ENCODE results near the gene RAD23A. TPM values are rescaled to one million over a fixed set of nuclear protein-coding genes. Genes with fewer than 3 reads are reported as not detected.

The RAD23A gene
- total and polyA plus RNA-seq, 9 donors = 92.7 to 136 (median 124) TPM

GRCh38 chr19:13001502-13002165, 56.0 kb downstream of the RAD23A start:
- Histone ChIP-seq H3K4me3 (ENCODE audit: low read length) (peak overlapping the region; percentile 30), H3K27me3 (ENCODE audit: control insufficient read depth, insufficient read depth, low read length) (peaks cover 10% of the 10 kb centered on the region), H3K4me1 (ENCODE audit: control insufficient read depth, insufficient read depth, low read length) (peaks cover 94% of the 10 kb centered on the region), H3K27ac (ENCODE audit: low read length) (peak overlapping the region; percentile 94), H3K9me3 (replicated peaks; ENCODE audit: control insufficient read depth, low read depth, low read length) (no peaks in the 10 kb centered on the region), H3K36me3 (ENCODE audit: control insufficient read depth, insufficient read depth, low read length) (peaks cover 30% of the 10 kb centered on the region)
- 26% methylated on average over 41 of the region's 41 CpGs for WGBS (ENCODE audit: insufficient coverage)
- no peak for DNase-seq

- Histone ChIP-seq H3K27me3 (ENCODE audit: control insufficient read depth, insufficient read depth, low read length) (peaks cover 8% of the 10 kb centered on the region), H3K9me3 (replicated peaks; ENCODE audit: control insufficient read depth, low read depth, low read length) (no peaks in the 10 kb centered on the region), H3K4me3 (ENCODE audit: low read length) (peak overlapping the region; percentile 30), H3K27ac (ENCODE audit: low read length) (peak overlapping the region; percentile 94), H3K4me1 (ENCODE audit: control insufficient read depth, insufficient read depth, low read length) (peaks cover 94% of the 10 kb centered on the region), H3K36me3 (ENCODE audit: control insufficient read depth, insufficient read depth, low read length) (peaks cover 30% of the 10 kb centered on the region)
- WGBS (ENCODE audit: insufficient coverage) = 19% methylated on average over 19 of the region's 29 CpGs
- peak; percentile 99 for DNase-seq
Observed at GRCh38 chr19:13002166-13002898, 56.7 kb downstream of the RAD23A start.

GRCh38 chr19:13003081-13003480, 57.4 kb downstream of the RAD23A start:
- Histone ChIP-seq H3K36me3 (ENCODE audit: control insufficient read depth, insufficient read depth, low read length) (peaks cover 30% of the 10 kb centered on the region), H3K27me3 (ENCODE audit: control insufficient read depth, insufficient read depth, low read length) (peaks cover 11% of the 10 kb centered on the region), H3K4me3 (ENCODE audit: low read length) (no peak overlapping the region), H3K9me3 (replicated peaks; ENCODE audit: control insufficient read depth, low read depth, low read length) (no peaks in the 10 kb centered on the region), H3K4me1 (ENCODE audit: control insufficient read depth, insufficient read depth, low read length) (peaks cover 94% of the 10 kb centered on the region), H3K27ac (ENCODE audit: low read length) (peak overlapping the region; percentile 94)
- WGBS (ENCODE audit: insufficient coverage) = 70% methylated on average over 12 of the region's 15 CpGs
- DNase-seq = no peak

Other genes with a start within 250 kb of the RAD23A start
- gene FBXW9, start 249.2 kb upstream of the RAD23A start, total RNA-seq = 3.9 TPM
- gene FBXW9, start 249.2 kb upstream of the RAD23A start, polyA plus RNA-seq (ENCODE audit: insufficient read depth in 1 of 8, insufficient read length in 8 of 8, low replicate concordance in 1 of 8) = 1 to 10 TPM; 4.1 to 5.7 (median 4.7) TPM
- 19.6 TPM for gene TNPO2, start 221.9 kb upstream of the RAD23A start, total RNA-seq
- 10 to 100 TPM; 45.9 to 68.6 (median 56.5) TPM for gene TNPO2, start 221.9 kb upstream of the RAD23A start, polyA plus RNA-seq (ENCODE audit: insufficient read depth in 1 of 8, insufficient read length in 8 of 8, low replicate concordance in 1 of 8)
- 208 TPM for gene TRIR, start 211.2 kb upstream of the RAD23A start, total RNA-seq
- 100 to 1,000 TPM; 188 to 237 (median 203) TPM for gene TRIR, start 211.2 kb upstream of the RAD23A start, polyA plus RNA-seq (ENCODE audit: insufficient read depth in 1 of 8, insufficient read length in 8 of 8, low replicate concordance in 1 of 8)
- gene GET3, start 208.4 kb upstream of the RAD23A start, total RNA-seq = 37.6 TPM
- gene GET3, start 208.4 kb upstream of the RAD23A start, polyA plus RNA-seq (ENCODE audit: insufficient read depth in 1 of 8, insufficient read length in 8 of 8, low replicate concordance in 1 of 8) = 10 to 100 TPM; 42.8 to 58.7 (median 51.6) TPM
- gene BEST2, start 194.1 kb upstream of the RAD23A start, total RNA-seq = not detected
- gene BEST2, start 194.1 kb upstream of the RAD23A start, polyA plus RNA-seq (ENCODE audit: insufficient read depth in 1 of 8, insufficient read length in 8 of 8, low replicate concordance in 1 of 8) = under 1 TPM in 2 of 8 donors, not detected in 6; 0.13 to 0.16 TPM
- 19.1 TPM for gene HOOK2, start 170.3 kb upstream of the RAD23A start, total RNA-seq
- 10 to 100 TPM; 13.1 to 40.8 (median 24.0) TPM for gene HOOK2, start 170.3 kb upstream of the RAD23A start, polyA plus RNA-seq (ENCODE audit: insufficient read depth in 1 of 8, insufficient read length in 8 of 8, low replicate concordance in 1 of 8)
- gene JUNB, start 154.4 kb upstream of the RAD23A start, total RNA-seq = 39.1 TPM
- 100 to 1,000 TPM in 1 of 8 donors, 10 to 100 TPM in 7; 17.8 to 157 (median 66.9) TPM for gene JUNB, start 154.4 kb upstream of the RAD23A start, polyA plus RNA-seq (ENCODE audit: insufficient read depth in 1 of 8, insufficient read length in 8 of 8, low replicate concordance in 1 of 8)
- 191 TPM for gene PRDX2, start 144.1 kb upstream of the RAD23A start, total RNA-seq
- gene PRDX2, start 144.1 kb upstream of the RAD23A start, polyA plus RNA-seq (ENCODE audit: insufficient read depth in 1 of 8, insufficient read length in 8 of 8, low replicate concordance in 1 of 8) = 100 to 1,000 TPM; 143 to 189 (median 171) TPM
- 5.1 TPM for gene THSD8, start 143.8 kb upstream of the RAD23A start, total RNA-seq
- gene THSD8, start 143.8 kb upstream of the RAD23A start, polyA plus RNA-seq (ENCODE audit: insufficient read depth in 1 of 8, insufficient read length in 8 of 8, low replicate concordance in 1 of 8) = 1 to 10 TPM in 7 of 8 donors, under 1 TPM in 1; 0.84 to 4.8 (median 2.9) TPM
- gene RNASEH2A, start 139.3 kb upstream of the RAD23A start, total RNA-seq = 12.6 TPM
- 10 to 100 TPM; 19.4 to 31.5 (median 23.3) TPM for gene RNASEH2A, start 139.3 kb upstream of the RAD23A start, polyA plus RNA-seq (ENCODE audit: insufficient read depth in 1 of 8, insufficient read length in 8 of 8, low replicate concordance in 1 of 8)
- not detected for gene RTBDN, start 111.3 kb upstream of the RAD23A start, total RNA-seq
- under 1 TPM in 2 of 8 donors, not detected in 6; 0.06 to 0.24 TPM for gene RTBDN, start 111.3 kb upstream of the RAD23A start, polyA plus RNA-seq (ENCODE audit: insufficient read depth in 1 of 8, insufficient read length in 8 of 8, low replicate concordance in 1 of 8)
- gene MAST1, start 107.3 kb upstream of the RAD23A start, total RNA-seq = 0.09 TPM
- under 1 TPM; 0.23 to 0.90 (median 0.61) TPM for gene MAST1, start 107.3 kb upstream of the RAD23A start, polyA plus RNA-seq (ENCODE audit: insufficient read depth in 1 of 8, insufficient read length in 8 of 8, low replicate concordance in 1 of 8)
- 7.7 TPM for gene DNASE2, start 64.4 kb upstream of the RAD23A start, total RNA-seq
- gene DNASE2, start 64.4 kb upstream of the RAD23A start, polyA plus RNA-seq (ENCODE audit: insufficient read depth in 1 of 8, insufficient read length in 8 of 8, low replicate concordance in 1 of 8) = 10 to 100 TPM in 5 of 8 donors, 1 to 10 TPM in 3; 5.7 to 12.3 (median 10.1) TPM
- 0.31 TPM for gene KLF1, start 58.7 kb upstream of the RAD23A start, total RNA-seq
- gene KLF1, start 58.7 kb upstream of the RAD23A start, polyA plus RNA-seq (ENCODE audit: insufficient read depth in 1 of 8, insufficient read length in 8 of 8, low replicate concordance in 1 of 8) = 1 to 10 TPM in 4 of 8 donors, under 1 TPM in 4; 0.32 to 1.5 (median 1.0) TPM
- gene GCDH, start 54.7 kb upstream of the RAD23A start, total RNA-seq = 16.8 TPM
- gene GCDH, start 54.7 kb upstream of the RAD23A start, polyA plus RNA-seq (ENCODE audit: insufficient read depth in 1 of 8, insufficient read length in 8 of 8, low replicate concordance in 1 of 8) = 10 to 100 TPM; 20.2 to 43.3 (median 29.3) TPM
- 0.40 TPM for gene SYCE2, start 26.6 kb upstream of the RAD23A start, total RNA-seq
- gene SYCE2, start 26.6 kb upstream of the RAD23A start, polyA plus RNA-seq (ENCODE audit: insufficient read depth in 1 of 8, insufficient read length in 8 of 8, low replicate concordance in 1 of 8) = 1 to 10 TPM; 1.5 to 3.4 (median 2.5) TPM
- gene FARSA, start 12.2 kb upstream of the RAD23A start, total RNA-seq = 32.5 TPM
- 10 to 100 TPM; 38.1 to 48.8 (median 44.7) TPM for gene FARSA, start 12.2 kb upstream of the RAD23A start, polyA plus RNA-seq (ENCODE audit: insufficient read depth in 1 of 8, insufficient read length in 8 of 8, low replicate concordance in 1 of 8)
- 401 TPM for gene CALR, start 7.3 kb upstream of the RAD23A start, total RNA-seq
- 100 to 1,000 TPM; 380 to 643 (median 446) TPM for gene CALR, start 7.3 kb upstream of the RAD23A start, polyA plus RNA-seq (ENCODE audit: insufficient read depth in 1 of 8, insufficient read length in 8 of 8, low replicate concordance in 1 of 8)
- 24.4 TPM for gene GADD45GIP1, start 11.4 kb downstream of the RAD23A start, total RNA-seq
- 10 to 100 TPM; 40.2 to 63.6 (median 49.2) TPM for gene GADD45GIP1, start 11.4 kb downstream of the RAD23A start, polyA plus RNA-seq (ENCODE audit: insufficient read depth in 1 of 8, insufficient read length in 8 of 8, low replicate concordance in 1 of 8)
- gene DAND5, start 23.7 kb downstream of the RAD23A start, total RNA-seq = 0.04 TPM
- gene DAND5, start 23.7 kb downstream of the RAD23A start, polyA plus RNA-seq (ENCODE audit: insufficient read depth in 1 of 8, insufficient read length in 8 of 8, low replicate concordance in 1 of 8) = under 1 TPM in 6 of 8 donors, not detected in 2; 0.07 to 0.23 (median 0.18) TPM
- 38.1 TPM for gene NFIX, start 49.6 kb downstream of the RAD23A start, total RNA-seq
- 100 to 1,000 TPM in 6 of 8 donors, 10 to 100 TPM in 2; 82.6 to 140 (median 113) TPM for gene NFIX, start 49.6 kb downstream of the RAD23A start, polyA plus RNA-seq (ENCODE audit: insufficient read depth in 1 of 8, insufficient read length in 8 of 8, low replicate concordance in 1 of 8)
- gene LYL1, start 157.0 kb downstream of the RAD23A start, total RNA-seq = 5.0 TPM
- gene LYL1, start 157.0 kb downstream of the RAD23A start, polyA plus RNA-seq (ENCODE audit: insufficient read depth in 1 of 8, insufficient read length in 8 of 8, low replicate concordance in 1 of 8) = 1 to 10 TPM; 3.7 to 6.7 (median 5.7) TPM
- gene TRMT1, start 170.9 kb downstream of the RAD23A start, total RNA-seq = 20.0 TPM
- gene TRMT1, start 170.9 kb downstream of the RAD23A start, polyA plus RNA-seq (ENCODE audit: insufficient read depth in 1 of 8, insufficient read length in 8 of 8, low replicate concordance in 1 of 8) = 10 to 100 TPM; 22.1 to 31.5 (median 27.4) TPM
- gene NACC1, start 172.4 kb downstream of the RAD23A start, total RNA-seq = 12.9 TPM
- gene NACC1, start 172.4 kb downstream of the RAD23A start, polyA plus RNA-seq (ENCODE audit: insufficient read depth in 1 of 8, insufficient read length in 8 of 8, low replicate concordance in 1 of 8) = 10 to 100 TPM; 16.6 to 23.4 (median 19.9) TPM
- gene STX10, start 204.5 kb downstream of the RAD23A start, total RNA-seq = 33.6 TPM
- 10 to 100 TPM; 38.0 to 54.5 (median 47.8) TPM for gene STX10, start 204.5 kb downstream of the RAD23A start, polyA plus RNA-seq (ENCODE audit: insufficient read depth in 1 of 8, insufficient read length in 8 of 8, low replicate concordance in 1 of 8)
- gene IER2, start 204.5 kb downstream of the RAD23A start, total RNA-seq = 18.2 TPM
- 100 to 1,000 TPM in 2 of 8 donors, 10 to 100 TPM in 6; 38.7 to 161 (median 93.3) TPM for gene IER2, start 204.5 kb downstream of the RAD23A start, polyA plus RNA-seq (ENCODE audit: insufficient read depth in 1 of 8, insufficient read length in 8 of 8, low replicate concordance in 1 of 8)

Measured in muscle of leg (tissue), 11 donors.